ENCODE results near the gene RCAN2. TPM values are rescaled to one million over a fixed set of nuclear protein-coding genes. Genes with fewer than 3 reads are reported as not detected.
"Not testable (repeated sequence)": the region's sequence is repeated elsewhere in the genome, so short reads cannot be mapped to it uniquely, and the experiment has no call there.

Gene RCAN2
- total and polyA plus RNA-seq, 10 donors = 2.4 to 15.7 (median 7.2) TPM

DNA sequence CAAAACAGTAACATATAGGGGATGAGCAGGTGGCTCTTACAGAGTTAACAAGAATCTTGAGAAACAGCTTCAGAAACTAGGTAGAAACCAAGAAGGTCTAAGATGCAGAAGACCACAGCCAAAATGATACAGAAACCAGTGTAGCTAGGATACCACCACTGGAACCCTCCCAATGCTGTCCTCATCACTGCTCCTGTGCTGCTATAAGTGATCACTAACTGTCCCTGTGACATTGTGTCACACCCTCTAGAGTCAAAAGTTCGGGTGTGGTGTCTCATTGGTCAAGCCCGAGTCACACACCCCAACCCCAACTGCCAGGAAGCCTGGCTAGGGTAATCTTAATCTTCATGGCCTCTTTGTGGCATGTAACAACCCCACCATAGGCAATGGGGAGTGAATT lies 153.1 kb downstream of the RCAN2 start:
- no peak overlapping the region for H3K27ac ChIP-seq
- intact Hi-C loops (cut with DNase I; ENCODE audit: low total_unique reads) = no loop called here

DNA sequence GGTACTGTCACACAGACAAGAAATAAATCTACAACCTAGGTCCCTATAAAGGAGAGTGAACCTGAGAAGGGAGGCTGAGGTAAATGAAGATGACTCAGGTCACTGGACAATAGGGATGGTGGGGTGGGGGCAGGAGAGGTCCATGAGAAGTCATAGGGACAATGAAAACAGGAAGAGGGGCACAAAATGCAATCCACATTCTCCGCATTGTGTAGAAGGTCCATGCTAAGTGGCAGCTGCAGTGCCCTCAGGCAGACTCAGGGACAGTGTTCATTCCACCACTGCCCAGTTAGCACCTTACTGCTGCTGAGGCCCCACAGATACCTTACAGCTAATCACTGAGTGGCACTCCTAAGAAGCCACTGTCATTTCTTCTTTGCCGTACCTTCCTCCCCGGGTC lies 156.8 kb downstream of the RCAN2 start:
- Histone ChIP-seq H3K27ac (no peak overlapping the region), H3K36me3 (no peaks in the 10 kb centered on the region), H3K27me3 (replicated peaks in 1 of 7) (no peaks in the 10 kb centered on the region), H3K4me1 (no peaks in the 10 kb centered on the region), H3K9me3 (no peaks in the 10 kb centered on the region), H3K4me3 (no peak overlapping the region)
- no peak for DNase-seq
- intact Hi-C loops (cut with DNase I; ENCODE audit: low total_unique reads) = no loop called here
- 90 to 98% (median 94%) methylated on average over 3 of the region's 3 CpGs for WGBS, 5 donors
- no peak for TF ChIP-seq POLR2A (IDR thresholded peaks at IDR 0.05)
- no peak for TF ChIP-seq CTCF (IDR thresholded peaks at IDR 0.05 in 8 of 11, conservative IDR thresholded peaks at IDR 0.05 in 3 of 11)
- TF ChIP-seq POLR2AphosphoS5 (IDR thresholded peaks at IDR 0.05) = no peak

More for the DNA sequence above, 153.1 kb downstream of the RCAN2 start:
- H3K9me3 ChIP-seq = no peaks in the 10 kb centered on the region
- H3K4me3 ChIP-seq = no peak overlapping the region
- TF ChIP-seq POLR2A (IDR thresholded peaks at IDR 0.05) = no peak
- TF ChIP-seq POLR2AphosphoS5 (IDR thresholded peaks at IDR 0.05) = no peak
- no peak for TF ChIP-seq CTCF (IDR thresholded peaks at IDR 0.05 in 8 of 11, conservative IDR thresholded peaks at IDR 0.05 in 3 of 11)
- 72 to 92% (median 87%) methylated on average over 2 of the region's 2 CpGs for WGBS, 5 donors
- H3K27me3 ChIP-seq (replicated peaks in 1 of 7) = no peaks in the 10 kb centered on the region
- no peaks in the 10 kb centered on the region for H3K36me3 ChIP-seq
- no peak for DNase-seq
- H3K4me1 ChIP-seq = no peaks in the 10 kb centered on the region

- Histone ChIP-seq H3K4me3 (no peak overlapping the region), H3K9me3 (no peaks in the 10 kb centered on the region), H3K36me3 (no peaks in the 10 kb centered on the region), H3K27ac (no peak overlapping the region), H3K27me3 (replicated peaks in 1 of 7) (no peaks in the 10 kb centered on the region), H3K4me1 (no peaks in the 10 kb centered on the region)
- intact Hi-C loops (cut with DNase I; ENCODE audit: low total_unique reads) = no loop called here
- TF ChIP-seq POLR2A (IDR thresholded peaks at IDR 0.05) (no peak), CTCF (IDR thresholded peaks at IDR 0.05 in 8 of 11, conservative IDR thresholded peaks at IDR 0.05 in 3 of 11) (no peak), POLR2AphosphoS5 (IDR thresholded peaks at IDR 0.05) (no peak)
- no peak for DNase-seq
- WGBS, 5 donors = 93 to 97% (median 97%) methylated on average over 1 of the region's 1 CpG
Measured at GRCh38 chr6:46333481-46333880, 157.8 kb downstream of the RCAN2 start.

- DNase-seq; H3K9me3 ChIP-seq; H3K27me3 ChIP-seq (replicated peaks in 1 of 7); intact Hi-C loops (cut with DNase I; ENCODE audit: low total_unique reads); H3K36me3 ChIP-seq; H3K27ac ChIP-seq; H3K4me1 ChIP-seq; H3K4me3 ChIP-seq: not testable (repeated sequence)
Measured at GRCh38 chr6:46332448-46332847, 158.8 kb downstream of the RCAN2 start.

DNA sequence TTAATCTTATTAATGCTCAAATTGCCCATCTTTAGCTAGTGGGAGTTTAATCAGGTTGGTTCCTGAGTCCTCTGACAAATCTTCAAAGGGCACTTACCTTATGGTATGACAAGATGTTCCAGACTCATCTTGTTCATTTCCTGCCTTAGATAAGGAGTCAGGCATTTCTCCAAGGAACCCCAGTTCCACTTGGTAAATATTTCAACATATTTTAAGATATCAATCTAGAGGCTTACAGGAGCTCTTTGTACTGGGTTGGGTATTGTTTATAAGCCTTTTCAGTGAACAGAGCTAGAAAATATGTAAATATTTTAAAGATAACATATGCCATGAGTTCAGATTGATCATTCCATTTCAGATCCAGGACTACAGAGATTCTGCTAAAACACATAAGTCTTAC lies 159.8 kb downstream of the RCAN2 start:
- H3K27me3 ChIP-seq (replicated peaks in 1 of 7) = no peaks in the 10 kb centered on the region
- H3K4me1 ChIP-seq = peaks cover 0 to 4% (median 0%) of the 10 kb centered on the region in 6 donors
- no peak overlapping the region for H3K27ac ChIP-seq
- no peak for TF ChIP-seq CTCF (IDR thresholded peaks at IDR 0.05 in 8 of 11, conservative IDR thresholded peaks at IDR 0.05 in 3 of 11)
- no peak for TF ChIP-seq POLR2A (IDR thresholded peaks at IDR 0.05)
- TF ChIP-seq POLR2AphosphoS5 (IDR thresholded peaks at IDR 0.05) = no peak
- intact Hi-C loops (cut with DNase I; ENCODE audit: low total_unique reads) = no loop called here
- no peak for DNase-seq
- H3K9me3 ChIP-seq = no peaks in the 10 kb centered on the region
- no peak overlapping the region for H3K4me3 ChIP-seq
- no peaks in the 10 kb centered on the region for H3K36me3 ChIP-seq
